Heart left ventricle (tissue), 16 donors: Measurements from ENCODE around the gene LGR6. TPM values are rescaled to one million over a fixed set of nuclear protein-coding genes. Genes with fewer than 3 reads are reported as not detected.

ENCODE experiments used
- ATAC-seq, 4 donors: fragments of 200-7000 bp; cut with Tn5 transposase; one replicate each; pipeline ENCODE4 v1.9.1; 2020 to 2022; ENCODE audit warnings: moderate library complexity in 4 of 4, mild to moderate bottlenecking in 3 of 4, moderate number of reproducible peaks in 1 of 4
- DNase-seq, 5 donors: peaks; one replicate each; pipeline ENCODE4 v3.0.0-alpha.2; 2020
- H3K27ac ChIP-seq, 12 donors: fragments of 200-600 bp; sonication (generic) in 4 of 12; one replicate each; pipeline versions ENCODE4 v1.5.0 to v1.8.0; 2016 to 2022; ENCODE audit warnings: mild to moderate bottlenecking in 2 of 12
- H3K27me3 ChIP-seq, 9 donors: fragments of 200-600 bp; sonication (generic) in 2 of 9; one replicate each; pipeline versions ENCODE4 v1.5.1 to v1.8.0; 2016 to 2022; ENCODE audit warnings: mild to moderate bottlenecking in 3 of 9
- H3K36me3 ChIP-seq, 9 donors: fragments of 200-600 bp; sonication (generic) in 2 of 9; one replicate each; pipeline versions ENCODE4 v1.5.0 to v1.8.0; 2018 to 2022; ENCODE audit warnings: mild to moderate bottlenecking in 2 of 9
- H3K4me1 ChIP-seq, 12 donors: fragments of 200-600 bp; sonication (generic) in 4 of 12; one replicate each; pipeline versions ENCODE4 v1.5.0 to v1.8.0; 2016 to 2022; ENCODE audit warnings: mild to moderate bottlenecking in 3 of 12
- H3K4me3 ChIP-seq, 12 donors: fragments of 200-600 bp; sonication (generic) in 4 of 12; one replicate each; pipeline versions ENCODE4 v1.5.0 to v1.8.0; 2017 to 2022; ENCODE audit warnings: mild to moderate bottlenecking in 9 of 12, moderate library complexity in 4 of 12
- H3K9me3 ChIP-seq, 12 donors: fragments of 200-600 bp; sonication (generic) in 4 of 12; one replicate each; pipeline versions ENCODE4 v1.5.0 to v1.8.0; 2016 to 2022; ENCODE audit warnings: mild to moderate bottlenecking in 1 of 12
- POLR2A ChIP-seq, 2 donors: fragments of 450-650 bp; IDR thresholded peaks; one replicate each; pipeline ENCODE4 v1.6.1; 2017; ENCODE audit warnings: antibody characterized with exemption in 2 of 2, mild to moderate bottlenecking in 2 of 2, moderate library complexity in 2 of 2
- WGBS, 4 donors: extraction: QIAGEN DNeasy Blood & Tissue Kit in 2 of 4; methylation state at CpG; one replicate each; pipeline versions ENCODE4 v1.1.5 to v1.1.7; 2013 to 2018; 5-methylcytosine and 5-hydroxymethylcytosine counted together
- intact Hi-C, 10 donors: fragments of 100-400 bp; cut with DNase I; formaldehyde crosslinking; loops; one replicate each; pipeline versions ENCODE4 v1.11.1 to v1.14.2; 2022
- polyA plus RNA-seq, 2 donors: library from polyadenylated mRNA; stranded (reverse); fragments of 200-250 nt; gene quantifications; one replicate each; pipeline ENCODE4 v1.2.3, GENCODE V29; 2013
- total RNA-seq, 9 donors: library from RNA; depleted of rRNA in 2 of 9; stranded (reverse); fragments of >200 nt in 2 of 9; fragmentation: NEBNext Ultra II Directional in 3 of 9; extraction: Animal tissue kit (Norgen Biotek cat#: 25700) in 3 of 9; gene quantifications; one replicate each; pipeline versions ENCODE4 v1.1.0 to v1.2.4, GENCODE V29; 2016 to 2023
- TF ChIP-seq, protein P1 (sequence below), 12 donors: fragments of 200-600 bp; sonication (generic) in 4 of 12; IDR thresholded peaks; one replicate each; pipeline versions ENCODE4 v1.5.0 to v1.8.0; 2018 to 2022; ENCODE audit warnings: antibody characterized with exemption in 12 of 12, mild to moderate bottlenecking in 5 of 12
- donor health status: ischemic (EF 13 %, LVEDD 7.1; RV severe dilation, severe dysfunction).
- donor health status: healthy with polysubstance abuse.
- donor health status: DM: no; HTN: yes; CAD: no.
- donor health status: DM: no; HTN: no; CAD: no.
- donor health status: ischemic (EF 25% LVEDD 6.9; RV normal size, moderate dysfunction).
- donor health status: ischemic (EF 25% LVEDD 5.7; RV mildly dilated, moderate dysfunction).
- donor health status: healthy.
- donor health status: DM: yes; HTN: yes; CAD: no.
- donor health status: ischemic (EF 35%, LVEDD 5.7; RV mildly dilated, moderate dysfunction).
- donor health status: nonischemic (EF 11% LVEDD 7.7; RV severe dilation, severe dysfunction).
- donor health status: DM: yes; HTN: yes; CAD: no.
- donor health status: PGD.
- donor health status: ischemic (EF 29% LVEDD 5.4; RV normal size, mild dysfunction).
- donor health status: nonischemic (EF 23%, LVEDD 6.1; RV moderate dilation, normal function).

The LGR6 gene
- total and polyA plus RNA-seq, 11 donors, result 0.29 to 3.5 (median 1.7) TPM

DNA sequence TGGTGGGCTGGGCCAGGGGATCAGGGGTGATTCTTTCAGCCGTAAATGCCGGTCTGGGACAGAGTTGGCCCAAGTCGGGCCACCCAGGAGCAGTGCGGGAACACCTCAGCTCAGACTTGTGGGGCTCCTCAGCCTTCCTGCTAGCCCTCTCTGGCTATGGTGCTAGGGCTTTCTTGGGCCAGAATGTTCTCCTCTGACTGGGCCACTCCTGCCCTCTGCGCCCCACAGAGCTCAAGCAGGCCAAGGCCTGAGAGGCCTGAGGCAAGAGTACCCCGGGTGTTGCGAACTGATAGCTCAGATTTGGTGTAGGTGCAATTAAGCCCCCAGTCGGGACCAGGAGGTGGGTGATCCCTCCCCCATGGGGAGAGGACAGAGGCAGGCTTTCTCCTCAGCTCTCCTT, 51.8 kb downstream of the LGR6 start:
- Histone ChIP-seq H3K36me3 (no peaks in the 10 kb centered on the region), H3K4me3 (no peak overlapping the region), H3K27ac (no peak overlapping the region), H3K9me3 (no peaks in the 10 kb centered on the region), H3K27me3 (peaks cover 0 to 6% (median 0%) of the 10 kb centered on the region in 9 donors), H3K4me1 (peaks cover 0 to 14% (median 0%) of the 10 kb centered on the region in 12 donors)
- DNase-seq (no peak), ATAC-seq (no peak)
- intact Hi-C loops, result no loop called here
- 90 to 96% (median 92%) methylated on average over 8 of the region's 8 CpGs for WGBS, 4 donors
- TF ChIP-seq, protein P1, sequence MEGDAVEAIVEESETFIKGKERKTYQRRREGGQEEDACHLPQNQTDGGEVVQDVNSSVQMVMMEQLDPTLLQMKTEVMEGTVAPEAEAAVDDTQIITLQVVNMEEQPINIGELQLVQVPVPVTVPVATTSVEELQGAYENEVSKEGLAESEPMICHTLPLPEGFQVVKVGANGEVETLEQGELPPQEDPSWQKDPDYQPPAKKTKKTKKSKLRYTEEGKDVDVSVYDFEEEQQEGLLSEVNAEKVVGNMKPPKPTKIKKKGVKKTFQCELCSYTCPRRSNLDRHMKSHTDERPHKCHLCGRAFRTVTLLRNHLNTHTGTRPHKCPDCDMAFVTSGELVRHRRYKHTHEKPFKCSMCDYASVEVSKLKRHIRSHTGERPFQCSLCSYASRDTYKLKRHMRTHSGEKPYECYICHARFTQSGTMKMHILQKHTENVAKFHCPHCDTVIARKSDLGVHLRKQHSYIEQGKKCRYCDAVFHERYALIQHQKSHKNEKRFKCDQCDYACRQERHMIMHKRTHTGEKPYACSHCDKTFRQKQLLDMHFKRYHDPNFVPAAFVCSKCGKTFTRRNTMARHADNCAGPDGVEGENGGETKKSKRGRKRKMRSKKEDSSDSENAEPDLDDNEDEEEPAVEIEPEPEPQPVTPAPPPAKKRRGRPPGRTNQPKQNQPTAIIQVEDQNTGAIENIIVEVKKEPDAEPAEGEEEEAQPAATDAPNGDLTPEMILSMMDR (IDR thresholded peaks at IDR 0.05), result no peak
- no peak for TF ChIP-seq POLR2A (IDR thresholded peaks at IDR 0.05)

DNA sequence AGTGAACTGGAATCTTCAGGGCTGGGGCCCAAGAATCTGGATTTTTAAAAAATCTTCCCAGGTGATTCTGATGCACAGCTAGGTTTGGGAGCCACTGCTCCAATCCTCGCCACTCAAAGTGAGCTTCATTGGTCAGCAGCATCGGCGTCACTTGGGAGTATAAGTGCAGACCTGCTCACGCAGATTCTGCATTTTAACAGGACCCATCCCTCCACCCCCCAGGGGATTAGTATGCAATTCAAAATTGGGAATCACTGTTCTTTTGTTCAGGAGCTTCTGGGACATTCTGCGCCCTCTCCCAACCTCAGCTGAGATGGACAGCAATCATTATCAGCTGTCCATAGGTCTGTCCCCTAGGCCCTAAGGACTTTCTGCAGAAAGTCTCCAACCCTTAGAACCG, 53.5 kb downstream of the LGR6 start:
- Histone ChIP-seq H3K36me3 (no peaks in the 10 kb centered on the region), H3K27ac (no peak overlapping the region), H3K9me3 (no peaks in the 10 kb centered on the region), H3K27me3 (peaks cover 0 to 12% (median 0%) of the 10 kb centered on the region in 9 donors), H3K4me3 (no peak overlapping the region), H3K4me1 (peaks cover 0 to 5% (median 0%) of the 10 kb centered on the region in 12 donors)
- ATAC-seq, result no peak
- intact Hi-C loops, result no loop called here
- WGBS, 4 donors, result 85 to 89% (median 88%) methylated on average over 6 of the region's 6 CpGs
- TF ChIP-seq, protein P1 (IDR thresholded peaks at IDR 0.05), result no peak
- no peak for TF ChIP-seq POLR2A (IDR thresholded peaks at IDR 0.05)
- no peak for DNase-seq

DNA sequence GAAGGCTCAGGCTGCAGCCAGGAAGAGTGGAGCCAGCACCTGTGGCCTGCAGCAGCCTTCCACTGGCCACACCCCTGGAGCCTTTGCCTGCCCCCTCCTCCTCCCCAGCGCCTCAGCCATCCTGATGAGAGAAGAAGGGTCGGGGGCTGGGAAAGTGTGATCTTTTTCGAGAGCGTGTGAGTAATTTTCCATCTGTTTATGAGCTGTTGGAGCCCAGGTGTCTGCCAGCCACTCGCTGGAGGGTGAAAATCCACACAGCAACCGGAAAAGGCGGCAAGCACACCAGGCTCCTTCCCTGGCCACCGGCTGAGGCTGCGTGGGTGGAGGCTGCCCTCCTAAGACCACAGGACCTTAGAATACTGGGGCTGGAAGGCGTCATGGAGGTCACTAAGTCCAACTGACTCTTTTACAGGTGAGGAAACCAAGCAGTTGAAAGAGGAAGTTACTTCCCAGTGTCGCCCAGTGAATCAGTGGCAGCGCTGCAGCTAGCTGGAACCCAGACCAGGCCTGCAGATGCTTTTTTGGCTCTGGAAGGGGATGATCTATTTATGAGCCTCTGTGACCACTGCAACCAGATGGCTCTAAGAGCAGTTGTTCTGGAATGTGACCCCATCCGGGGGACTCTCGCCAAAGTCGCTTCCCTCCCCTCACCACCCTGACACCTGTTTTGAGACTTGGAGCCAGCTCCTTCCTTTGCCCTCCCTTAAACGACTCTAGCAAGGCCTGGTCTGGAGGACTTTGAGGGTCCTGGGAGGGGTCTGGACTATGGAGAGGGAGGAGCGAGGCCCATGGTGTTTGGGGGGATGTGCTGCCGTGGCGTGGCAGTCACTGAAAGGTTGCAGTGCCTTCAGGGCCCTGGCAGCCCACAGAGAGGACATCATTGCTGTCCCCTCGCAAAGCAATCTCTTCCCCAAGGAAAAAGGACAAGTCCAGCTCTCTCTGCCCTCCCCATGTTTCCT, 54.5 kb downstream of the LGR6 start:
- Histone ChIP-seq H3K4me3 (no peak overlapping the region), H3K36me3 (no peaks in the 10 kb centered on the region), H3K9me3 (no peaks in the 10 kb centered on the region), H3K27ac (no peak overlapping the region), H3K27me3 (peaks cover 0 to 12% (median 0%) of the 10 kb centered on the region in 9 donors), H3K4me1 (peaks cover 0 to 5% (median 0%) of the 10 kb centered on the region in 12 donors)
- no peak for DNase-seq
- WGBS, 4 donors, result 57 to 73% (median 63%) methylated on average over 15 to 20 of the region's 20 CpGs
- ATAC-seq, result no peak
- intact Hi-C loops, result no loop called here
- TF ChIP-seq POLR2A (IDR thresholded peaks at IDR 0.05), result no peak
- TF ChIP-seq, protein P1 (IDR thresholded peaks at IDR 0.05), result no peak

DNA sequence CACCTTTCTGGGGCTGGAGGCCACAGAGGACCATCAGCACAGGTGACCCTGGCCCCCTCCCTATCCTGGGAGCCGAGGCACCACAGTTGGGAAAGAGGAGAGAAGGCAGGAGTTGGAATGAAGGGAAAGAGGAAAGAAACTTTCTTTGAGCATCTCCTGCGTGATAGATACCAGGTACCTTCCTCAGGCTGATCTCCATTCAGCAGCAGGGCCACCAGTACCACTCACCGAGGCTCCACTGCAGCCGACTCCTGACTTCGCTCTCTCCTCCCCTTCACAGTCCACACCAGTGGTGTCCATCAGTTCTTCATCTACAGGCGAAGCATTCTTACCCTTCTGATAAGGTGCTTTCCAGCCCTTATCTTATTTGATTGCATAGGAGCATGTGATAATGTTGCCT, 55.3 kb downstream of the LGR6 start:
- DNase-seq (no peak), ATAC-seq (no peak)
- intact Hi-C loops, result no loop called here
- Histone ChIP-seq H3K36me3 (no peaks in the 10 kb centered on the region), H3K27ac (no peak overlapping the region), H3K4me1 (peaks cover 0 to 5% (median 0%) of the 10 kb centered on the region in 12 donors), H3K4me3 (no peak overlapping the region), H3K27me3 (peaks cover 0 to 12% (median 0%) of the 10 kb centered on the region in 9 donors), H3K9me3 (no peaks in the 10 kb centered on the region)
- WGBS, 4 donors, result 89 to 93% (median 91%) methylated on average over 6 of the region's 6 CpGs
- no peak for TF ChIP-seq POLR2A (IDR thresholded peaks at IDR 0.05)
- TF ChIP-seq, protein P1 (IDR thresholded peaks at IDR 0.05), result no peak
